Ishikawa (cell line): ENCODE results near the gene METTL25.

Experiments
- CREB1 ChIP-seq: IDR thresholded peaks from 2 replicates; pipeline ENCODE4 v1.6.1; 2012; ENCODE audit warnings: low read depth
- EGR1 ChIP-seq: IDR thresholded peaks from 2 replicates; pipeline ENCODE4 v1.6.1; 2012
- EP300 ChIP-seq: IDR thresholded peaks from 2 replicates; pipeline ENCODE4 v1.6.1; 2012; ENCODE audit warnings: borderline replicate concordance
- NFIC ChIP-seq: IDR thresholded peaks from 2 replicates; pipeline ENCODE4 v1.6.1; 2012
- RAD21 ChIP-seq: IDR thresholded peaks from 2 replicates; pipeline ENCODE4 v1.6.1; 2012; ENCODE audit warnings: low read depth
- TAF1 ChIP-seq: IDR thresholded peaks from 2 replicates; pipeline ENCODE4 v1.6.1; 2012; ENCODE audit warnings: low read depth, mild to moderate bottlenecking
- YY1 ChIP-seq: IDR thresholded peaks from 2 replicates; pipeline ENCODE4 v1.6.1; 2012; ENCODE audit warnings: low read depth

DNA sequence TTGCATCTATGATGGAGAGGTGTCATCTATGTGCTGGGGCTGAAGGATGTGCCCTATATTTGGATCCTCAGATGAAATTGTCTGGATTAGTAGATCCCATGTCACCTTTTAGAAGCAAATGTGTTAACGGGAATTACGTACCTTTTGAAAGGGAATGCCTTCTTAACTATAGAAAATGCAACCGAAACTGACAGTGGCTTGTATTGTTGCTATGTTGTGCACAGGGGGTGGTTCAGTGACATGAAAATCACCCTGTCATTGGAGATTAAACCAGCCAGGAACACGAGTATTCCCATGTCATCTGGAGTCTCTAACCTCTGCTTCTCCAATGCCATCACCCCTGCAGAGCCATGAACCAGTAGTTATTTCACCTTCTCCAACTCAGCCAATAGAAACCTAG, 110.2 kb downstream of the METTL25 start:
- TF ChIP-seq EP300 = no peak
- no peak for TF ChIP-seq NFIC
- TF ChIP-seq YY1 = no peak
- TF ChIP-seq RAD21 = no peak
- TF ChIP-seq EGR1 = no peak
- no peak for TF ChIP-seq TAF1
- no peak for TF ChIP-seq CREB1
